ENCODE data around the gene IL36B.

IL36B gene

DNA sequence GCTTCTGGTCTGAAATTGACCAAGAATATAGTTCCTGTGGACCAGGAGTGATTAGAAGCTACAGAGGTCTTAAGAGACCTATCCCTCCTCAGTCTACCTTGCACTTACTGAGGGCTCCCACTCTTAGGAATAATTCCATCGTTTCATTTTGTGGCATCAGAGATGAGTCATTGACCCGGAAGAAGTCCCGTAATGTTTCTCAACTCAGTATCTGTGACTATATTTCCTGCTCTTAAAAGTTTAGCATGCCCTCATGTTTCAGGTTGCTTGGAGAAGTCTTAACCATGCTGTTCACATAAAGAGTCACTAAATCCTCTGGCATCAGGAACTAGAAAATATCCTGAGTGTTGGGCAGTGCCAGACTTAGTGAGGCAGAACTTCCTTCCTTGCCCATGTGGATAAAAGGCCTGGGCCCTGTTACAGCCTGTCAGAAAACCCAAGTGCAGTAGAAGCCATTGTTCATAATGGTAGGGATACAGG is 47.6 kb downstream of the IL36B start, which contains the start of gene IL36A:
IL36A (plus strand) TSS at position 430 of the 480 bp plus-strand sequence. CDS start 413 bp downstream, outside the sequence.
- no peak for DNase-seq

DNA sequence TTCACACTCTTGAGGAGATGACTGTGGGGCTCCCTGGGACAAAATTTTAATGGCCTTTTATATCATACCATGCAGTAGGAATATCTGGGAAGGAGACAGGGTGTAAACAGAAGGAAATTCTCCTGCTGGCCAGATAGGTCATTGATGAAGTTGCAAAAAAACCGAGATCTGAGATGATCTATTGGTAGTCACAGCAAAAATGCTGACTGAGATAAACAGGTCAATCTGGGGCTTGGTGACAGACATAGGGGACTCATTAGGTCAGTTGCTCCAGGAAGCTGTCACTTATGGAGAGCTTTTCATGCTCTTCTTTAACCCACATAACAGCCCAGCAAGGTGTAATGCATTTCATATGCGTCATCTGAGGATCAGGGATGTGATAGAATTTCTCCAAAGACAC is 50.0 kb downstream of the IL36B start:
- DNase-seq: no peak

DNA sequence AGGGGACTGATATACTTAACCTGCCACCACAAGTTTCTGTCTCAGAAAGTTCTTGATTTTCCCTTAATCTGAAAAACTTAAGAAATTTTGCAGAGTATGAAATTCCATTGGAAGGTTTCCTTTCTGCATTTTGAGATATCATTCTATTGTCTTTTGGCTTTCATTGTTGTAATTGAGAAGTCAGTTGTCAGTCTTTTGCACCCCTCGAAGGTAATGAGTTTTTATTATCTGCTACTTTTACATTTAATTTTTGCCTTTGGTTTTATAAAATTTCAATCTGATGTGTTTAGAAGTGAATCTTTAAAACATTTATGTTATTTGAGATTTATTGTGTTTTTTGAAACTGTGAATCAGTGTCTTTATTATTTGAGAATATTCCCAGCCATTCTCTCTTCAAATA is 52.2 kb downstream of the IL36B start:
- no peak for DNase-seq

DNA sequence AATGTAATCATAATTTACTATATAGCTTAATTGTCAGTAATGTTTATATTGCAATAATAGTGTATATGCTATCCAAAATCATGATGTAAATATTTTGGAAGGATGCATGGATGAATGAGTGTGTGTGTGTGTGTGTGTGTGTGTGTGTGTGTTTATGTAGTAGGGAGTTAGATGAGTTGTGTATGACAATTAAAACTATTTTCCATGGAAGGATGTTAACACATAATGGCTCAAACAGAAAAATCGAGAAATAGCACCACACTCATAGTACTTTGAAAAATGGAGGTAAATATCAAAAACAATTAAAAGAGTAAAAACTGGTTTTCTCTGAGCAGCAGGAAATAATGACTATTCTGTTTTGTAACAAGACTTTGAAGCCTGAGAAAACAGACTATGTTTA is 55.5 kb downstream of the IL36B start:
- DNase-seq: no peak

DNA sequence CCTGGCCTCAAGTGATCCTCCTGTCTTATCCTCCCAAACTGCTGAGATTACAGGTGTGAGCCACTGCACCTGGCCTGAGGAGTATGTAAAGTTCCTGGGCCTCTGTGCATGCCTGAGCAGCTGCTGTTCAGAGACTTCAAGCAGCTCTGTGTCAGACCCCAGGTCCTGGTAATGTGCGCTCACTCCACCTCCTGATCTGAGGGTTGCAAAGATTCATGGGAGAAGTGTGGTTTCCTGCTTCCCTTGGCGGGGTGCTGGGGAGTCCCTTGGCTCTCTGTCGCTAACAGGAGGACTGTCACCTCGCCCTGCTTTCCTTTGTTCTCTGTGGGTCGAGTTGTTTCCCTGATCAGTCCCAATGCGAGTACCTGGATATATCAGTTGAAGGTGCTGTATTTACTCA is 56.0 kb downstream of the IL36B start:
- no peak for DNase-seq

DNA sequence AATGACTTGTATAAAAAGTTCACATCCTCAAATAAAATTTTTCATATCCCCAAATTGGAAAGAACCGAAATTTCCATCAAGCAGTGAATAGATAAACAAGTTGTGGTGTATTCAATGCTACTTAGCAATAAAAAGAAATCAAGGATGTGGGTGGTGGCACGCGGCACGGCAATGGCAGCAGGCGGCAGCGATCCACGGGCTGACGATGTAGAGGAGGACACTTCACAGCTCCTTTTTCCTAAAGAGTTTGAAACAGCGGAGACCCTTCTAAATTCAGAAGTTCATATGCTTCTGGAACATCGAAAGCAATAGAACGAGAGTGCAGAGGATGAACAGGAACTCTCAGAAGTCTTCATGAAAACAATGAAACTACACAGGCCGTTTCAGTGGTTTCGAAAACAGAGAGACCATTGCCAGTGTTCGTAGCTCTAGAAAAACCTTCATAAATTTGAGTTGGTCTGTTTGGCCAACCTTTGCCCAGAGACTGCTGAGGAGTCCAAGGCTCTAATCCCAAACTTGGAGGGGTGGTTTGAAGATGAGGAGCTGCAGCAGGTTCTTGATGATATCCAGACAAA is 57.2 kb downstream of the IL36B start:
- no peak for DNase-seq

DNA sequence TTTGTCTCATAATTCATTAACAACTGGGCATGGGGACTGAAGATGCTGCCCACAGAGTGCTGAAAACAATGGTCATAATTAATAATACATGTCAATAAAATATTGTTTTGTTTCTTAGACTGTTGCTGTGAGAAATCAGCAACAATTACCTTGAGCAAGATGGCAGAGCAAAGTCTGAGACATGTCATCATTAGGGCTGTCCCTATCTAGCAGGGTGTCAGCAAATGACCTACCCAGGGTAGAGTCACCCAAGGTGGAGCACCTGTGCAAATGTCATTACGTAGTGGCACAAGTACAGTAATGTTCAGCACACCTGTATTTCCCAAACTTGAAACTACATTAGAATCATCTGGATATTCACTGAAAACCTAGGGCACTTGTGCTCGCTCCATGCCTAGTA is 58.0 kb downstream of the IL36B start:
- no peak for DNase-seq

DNA sequence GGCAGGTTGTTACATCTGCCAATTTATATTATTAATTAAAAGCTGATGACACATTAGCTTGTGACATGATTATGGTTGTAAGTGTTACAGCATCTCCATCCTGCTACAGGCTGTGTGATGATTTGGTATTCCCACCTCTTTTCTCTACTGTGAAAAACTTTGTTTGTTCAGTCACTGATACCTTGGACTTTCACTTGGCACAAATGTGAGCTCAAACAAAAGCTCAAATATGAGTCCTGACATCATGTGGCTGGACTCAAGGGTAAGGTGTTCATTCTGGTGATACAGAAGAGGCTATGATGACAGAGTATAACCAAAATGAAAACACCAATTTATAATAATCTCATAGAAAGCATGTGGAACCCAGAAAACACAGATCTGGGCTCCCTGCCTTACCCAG is 58.8 kb downstream of the IL36B start:
- no peak for DNase-seq

DNA sequence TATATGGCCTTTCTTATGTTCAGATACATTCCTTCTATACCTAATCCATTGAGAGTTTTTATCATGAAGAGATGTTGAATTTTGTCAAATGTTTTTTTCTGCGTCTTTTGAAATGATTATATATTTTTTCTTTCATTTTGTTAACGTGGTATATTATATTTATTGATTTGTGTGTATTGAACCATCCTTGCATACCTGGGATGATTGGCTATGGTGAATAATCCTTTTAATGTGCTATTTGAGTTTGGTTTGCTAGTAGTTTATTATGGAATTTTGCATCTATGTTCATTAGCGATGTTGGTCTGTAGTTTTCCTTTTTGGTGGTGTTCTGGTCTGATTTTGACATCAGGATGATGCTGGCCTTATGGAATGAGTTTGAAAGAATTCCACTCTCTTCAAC is 63.1 kb downstream of the IL36B start:
- no peak for DNase-seq

DNA sequence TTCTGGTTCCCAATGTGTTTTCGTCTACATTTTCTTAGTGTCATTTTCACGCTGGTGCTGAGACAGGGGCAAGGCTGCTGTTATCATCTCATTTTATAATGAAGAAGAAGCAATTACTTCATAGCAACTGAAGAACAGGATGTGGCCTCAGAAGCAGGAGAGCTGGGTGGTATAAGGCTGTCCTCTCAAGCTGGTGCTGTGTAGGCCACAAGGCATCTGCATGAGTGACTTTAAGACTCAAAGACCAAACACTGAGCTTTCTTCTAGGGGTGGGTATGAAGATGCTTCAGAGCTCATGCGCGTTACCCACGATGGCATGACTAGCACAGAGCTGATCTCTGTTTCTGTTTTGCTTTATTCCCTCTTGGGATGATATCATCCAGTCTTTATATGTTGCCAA is 67.6 kb downstream of the IL36B start:
- DNase-seq: no peak

DNA sequence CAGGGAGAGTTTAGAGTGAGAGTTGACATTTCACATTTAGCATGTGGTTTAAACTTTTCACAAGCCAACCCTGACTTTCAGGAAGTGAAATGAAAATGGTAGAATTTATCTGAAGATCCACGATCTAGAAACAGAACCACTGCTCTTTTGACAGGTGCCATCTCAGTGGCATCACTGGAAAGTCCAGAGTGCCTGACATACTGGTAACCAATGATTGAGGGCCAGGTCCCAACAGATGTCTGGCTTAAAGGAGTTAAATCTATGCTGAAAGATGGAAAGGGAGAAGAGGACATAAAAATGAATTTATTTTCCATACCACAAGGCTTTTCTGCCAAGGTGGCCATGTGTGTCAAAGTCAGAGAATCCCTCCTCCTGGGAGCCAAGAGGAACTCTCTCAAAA is 72.1 kb downstream of the IL36B start:
- DNase-seq: no peak

DNA sequence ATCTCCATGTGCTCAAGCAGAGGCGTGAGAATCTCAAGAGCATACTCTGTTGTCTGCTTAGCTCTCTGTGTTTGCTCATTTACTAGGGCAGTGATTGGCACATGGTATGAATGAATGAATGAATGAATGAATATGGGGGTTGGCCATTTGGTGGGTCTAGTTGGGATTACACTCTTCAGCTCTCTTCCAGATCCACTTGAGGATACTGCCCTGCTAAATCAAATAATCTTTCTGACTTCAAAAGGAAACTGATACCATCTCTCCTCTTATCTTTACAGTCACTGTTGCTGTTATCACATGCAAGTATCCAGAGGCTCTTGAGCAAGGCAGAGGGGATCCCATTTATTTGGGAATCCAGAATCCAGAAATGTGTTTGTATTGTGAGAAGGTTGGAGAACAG is 72.9 kb downstream of the IL36B start:
- no peak for DNase-seq

DNA sequence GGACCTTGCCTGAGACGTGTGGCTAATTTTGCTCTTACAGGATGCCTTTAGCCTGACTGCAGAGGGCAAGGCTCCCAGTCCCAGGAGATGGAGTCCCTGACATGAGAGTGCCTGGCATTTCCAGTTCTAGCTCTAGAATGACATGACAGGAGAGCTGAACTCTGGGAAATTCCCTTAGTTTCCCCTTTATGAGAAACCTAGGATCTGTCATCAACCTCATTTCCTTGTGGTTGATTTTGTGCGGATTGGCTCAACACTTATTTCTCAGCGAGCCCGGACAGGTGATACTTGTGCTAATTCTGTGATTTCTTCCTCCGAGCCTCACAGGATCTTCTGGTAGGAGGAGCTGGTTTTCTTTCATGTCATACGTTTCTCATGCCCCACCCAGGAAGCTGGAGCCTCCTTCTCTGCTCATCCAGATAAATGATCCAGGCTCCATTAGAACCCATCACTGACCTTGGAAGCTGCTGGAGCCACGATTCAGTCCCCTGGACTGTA is 75.1 kb downstream of the IL36B start, which contains the start of gene IL36G:
IL36G (plus strand) TSS at position 448 of the 498 bp plus-strand sequence. CDS start 633 bp downstream, outside the sequence.
- no peak for DNase-seq

All from cortex of kidney (tissue), 1 donor.